Brain microvascular endothelial cell (primary cell): ENCODE data around the gene BRD3.

ENCODE experiments used
- DNase-seq: peaks from one replicate; pipeline ENCODE4 v3.0.0-alpha.2; 2020
- H3K27ac ChIP-seq: fragments of 250-450 bp; sonication (Bioruptor Pico); 2 replicates; pipeline ENCODE4 v1.5.1; 2020; ENCODE audit warnings: mild to moderate bottlenecking, moderate library complexity
- H3K27me3 ChIP-seq: fragments of 250-450 bp; sonication (Bioruptor Pico); replicated peaks from 2 replicates; pipeline ENCODE4 v1.5.1; 2020; ENCODE audit warnings: mild to moderate bottlenecking
- H3K36me3 ChIP-seq: fragments of 250-450 bp; sonication (Bioruptor Pico); replicated peaks from 2 replicates; pipeline ENCODE4 v1.5.1; 2020; ENCODE audit warnings: mild to moderate bottlenecking
- H3K4me3 ChIP-seq: 2 replicates; pipeline ENCODE4 v1.5.1; 2011; ENCODE audit warnings: low read depth, mild to moderate bottlenecking, control low read depth, low read length, moderate library complexity
- in situ Hi-C: cut with HindIII; loops from 2 replicates; pipeline ENCODE4 v1.10.0; 2017; ENCODE audit warnings: low sequenced_read_pairs, low pct_ligation_motif_present
- TF ChIP-seq, protein P1 (sequence below): IDR thresholded peaks from 2 replicates; pipeline ENCODE4 v1.5.1; 2011; ENCODE audit warnings: low read depth, mild to moderate bottlenecking, moderate library complexity, low read length, control low read depth, inconsistent platforms; ENCODE audit errors: missing control alignments

BRD3 gene

DNA sequence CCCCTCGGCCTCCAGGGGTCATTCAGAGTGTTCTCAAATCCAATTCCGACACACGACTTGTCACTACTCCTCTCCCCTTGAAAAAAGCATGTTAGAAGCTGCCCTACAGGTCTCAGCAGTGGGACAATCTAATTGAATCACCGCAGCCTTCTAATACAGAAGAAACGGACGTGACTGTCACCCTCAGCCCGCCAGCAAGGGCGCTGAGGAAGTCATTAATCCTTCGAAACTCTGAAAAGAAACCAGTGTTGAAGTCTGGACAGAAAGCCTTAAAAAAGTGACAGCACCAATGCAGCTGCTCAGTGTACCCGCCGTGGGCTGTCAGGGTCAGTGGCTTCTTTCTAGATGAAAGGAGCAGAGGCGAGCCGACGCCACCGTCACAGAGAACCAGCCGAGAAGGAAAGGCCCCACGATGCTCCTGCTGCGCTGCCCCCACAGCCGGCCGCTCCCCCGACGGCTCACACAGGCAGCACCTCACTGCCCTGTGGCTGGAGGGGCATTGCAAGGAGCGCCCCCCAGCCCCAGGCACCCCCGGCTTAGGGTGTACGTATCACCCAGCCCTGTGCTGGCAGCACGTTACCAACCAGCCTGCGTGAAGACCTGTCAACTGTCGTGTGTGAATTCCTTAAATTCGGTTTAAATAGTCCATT, 36.9 kb downstream of the BRD3 start:
- no peak overlapping the region for H3K27ac ChIP-seq
- DNase-seq: no peak
- no peak overlapping the region for H3K4me3 ChIP-seq
- in situ Hi-C loops: no loop called here
- peaks cover 44% of the 10 kb centered on the region for H3K36me3 ChIP-seq
- H3K27me3 ChIP-seq: no peaks in the 10 kb centered on the region
- TF ChIP-seq, protein P1, sequence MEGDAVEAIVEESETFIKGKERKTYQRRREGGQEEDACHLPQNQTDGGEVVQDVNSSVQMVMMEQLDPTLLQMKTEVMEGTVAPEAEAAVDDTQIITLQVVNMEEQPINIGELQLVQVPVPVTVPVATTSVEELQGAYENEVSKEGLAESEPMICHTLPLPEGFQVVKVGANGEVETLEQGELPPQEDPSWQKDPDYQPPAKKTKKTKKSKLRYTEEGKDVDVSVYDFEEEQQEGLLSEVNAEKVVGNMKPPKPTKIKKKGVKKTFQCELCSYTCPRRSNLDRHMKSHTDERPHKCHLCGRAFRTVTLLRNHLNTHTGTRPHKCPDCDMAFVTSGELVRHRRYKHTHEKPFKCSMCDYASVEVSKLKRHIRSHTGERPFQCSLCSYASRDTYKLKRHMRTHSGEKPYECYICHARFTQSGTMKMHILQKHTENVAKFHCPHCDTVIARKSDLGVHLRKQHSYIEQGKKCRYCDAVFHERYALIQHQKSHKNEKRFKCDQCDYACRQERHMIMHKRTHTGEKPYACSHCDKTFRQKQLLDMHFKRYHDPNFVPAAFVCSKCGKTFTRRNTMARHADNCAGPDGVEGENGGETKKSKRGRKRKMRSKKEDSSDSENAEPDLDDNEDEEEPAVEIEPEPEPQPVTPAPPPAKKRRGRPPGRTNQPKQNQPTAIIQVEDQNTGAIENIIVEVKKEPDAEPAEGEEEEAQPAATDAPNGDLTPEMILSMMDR: no peak

DNA sequence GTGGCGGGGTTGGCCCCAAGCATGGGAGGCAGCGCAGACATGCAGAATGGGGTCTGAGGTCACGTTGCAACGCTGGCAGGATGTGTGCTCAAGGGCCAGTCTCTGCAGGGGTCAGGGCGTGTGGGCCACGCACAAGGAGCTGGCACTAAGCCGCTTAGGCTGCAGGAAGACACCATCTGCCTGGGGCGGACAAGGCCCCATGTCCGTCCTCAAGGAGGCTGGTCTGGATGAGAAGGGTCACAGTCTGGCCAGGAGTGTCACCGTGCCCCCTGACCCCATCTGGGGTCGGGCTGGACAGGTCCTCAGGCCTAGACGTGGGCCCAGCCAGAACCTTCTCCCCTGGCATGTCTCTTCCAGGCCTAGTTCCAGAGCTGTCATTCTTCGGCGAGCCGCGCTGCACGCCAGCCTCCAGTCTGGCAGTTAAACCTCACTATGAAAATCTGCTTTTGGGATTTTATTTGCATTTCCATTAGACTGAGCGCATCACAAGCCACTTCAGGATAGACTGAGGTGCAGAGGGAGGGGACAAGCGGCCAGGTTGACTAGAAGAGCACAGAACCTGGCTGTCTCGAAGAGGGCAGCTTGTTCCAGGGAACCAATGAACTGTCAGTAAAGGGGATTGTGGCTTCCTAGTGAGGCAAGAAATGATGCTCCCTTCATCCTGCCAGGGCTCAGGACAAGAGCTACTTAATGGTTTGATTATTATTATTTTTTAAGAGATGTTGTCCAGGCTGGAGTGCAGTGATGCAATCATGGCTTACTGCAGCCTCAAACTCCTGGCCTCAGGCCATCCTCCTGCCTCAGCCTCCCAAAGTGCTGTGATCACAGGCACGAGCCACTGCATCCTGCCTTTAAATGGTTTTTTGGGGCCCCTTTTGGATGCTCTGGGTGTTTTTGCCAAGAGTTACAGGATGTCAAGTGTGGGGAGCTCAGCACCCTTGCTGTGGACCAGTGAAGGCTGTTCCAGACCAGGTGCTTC, 38.3 kb downstream of the BRD3 start:
- Histone ChIP-seq H3K27ac (no peak overlapping the region), H3K27me3 (no peaks in the 10 kb centered on the region), H3K36me3 (peaks cover 33% of the 10 kb centered on the region), H3K4me3 (no peak overlapping the region)
- in situ Hi-C loops: no loop called here
- TF ChIP-seq, protein P1: no peak
- no peak for DNase-seq

DNA sequence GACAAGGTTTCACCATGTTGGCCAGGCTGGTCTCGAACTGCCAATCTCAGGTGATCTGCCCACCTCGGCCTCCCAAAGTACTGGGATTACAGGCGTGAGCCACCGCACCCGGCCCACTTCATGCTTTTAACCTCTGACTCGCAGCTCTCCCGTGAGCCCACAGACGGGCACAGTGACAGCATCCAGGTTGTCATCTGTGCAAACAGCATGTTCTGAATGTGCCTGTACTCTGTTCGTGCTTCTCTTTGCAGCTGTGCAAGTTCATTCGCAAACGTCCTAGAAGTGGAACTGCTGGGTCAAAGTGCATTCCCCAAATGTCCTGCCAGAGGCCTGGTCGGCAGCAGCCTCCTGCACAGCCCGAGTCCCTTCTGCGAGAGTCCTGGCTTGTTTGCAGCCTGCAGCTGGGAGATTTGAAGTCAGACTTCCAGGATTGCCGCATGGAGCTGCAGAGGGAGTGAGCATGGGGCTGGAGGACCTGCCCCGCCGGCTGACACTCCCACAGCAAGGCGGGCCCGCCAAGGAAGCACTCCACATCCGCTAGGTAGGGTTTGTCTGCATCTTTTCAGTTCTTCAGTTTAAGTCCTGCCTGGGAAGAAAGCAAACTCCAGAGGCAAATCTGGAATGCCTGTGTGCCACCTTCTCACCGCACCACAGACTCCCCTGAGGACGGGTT, 39.1 kb downstream of the BRD3 start:
- in situ Hi-C loops: no loop called here
- H3K27me3 ChIP-seq: no peaks in the 10 kb centered on the region
- TF ChIP-seq, protein P1: no peak
- H3K4me3 ChIP-seq: no peak overlapping the region
- peaks cover 27% of the 10 kb centered on the region for H3K36me3 ChIP-seq
- DNase-seq: no peak
- no peak overlapping the region for H3K27ac ChIP-seq

DNA sequence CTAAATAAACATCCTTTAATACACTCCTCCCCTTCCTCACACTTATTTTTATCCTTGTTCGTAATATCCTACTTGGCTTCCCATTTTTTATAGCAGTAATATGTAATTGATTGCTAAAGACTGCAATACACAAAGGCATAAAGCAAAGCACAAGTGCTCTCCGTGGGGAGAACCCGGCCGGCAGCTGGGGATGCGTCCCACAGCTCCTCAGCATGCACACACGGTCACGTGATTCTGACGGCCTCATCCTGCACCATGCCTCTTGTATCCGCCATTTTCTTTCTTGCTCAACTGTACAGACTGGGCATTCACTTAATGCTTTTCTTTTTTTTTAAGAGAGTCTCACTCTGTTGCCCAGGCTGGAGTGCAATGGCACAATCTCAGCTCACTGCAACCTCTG, 39.8 kb downstream of the BRD3 start:
- TF ChIP-seq, protein P1: no peak
- no peak overlapping the region for H3K27ac ChIP-seq
- in situ Hi-C loops: no loop called here
- no peak overlapping the region for H3K4me3 ChIP-seq
- H3K27me3 ChIP-seq: no peaks in the 10 kb centered on the region
- peaks cover 20% of the 10 kb centered on the region for H3K36me3 ChIP-seq
- no peak for DNase-seq

DNA sequence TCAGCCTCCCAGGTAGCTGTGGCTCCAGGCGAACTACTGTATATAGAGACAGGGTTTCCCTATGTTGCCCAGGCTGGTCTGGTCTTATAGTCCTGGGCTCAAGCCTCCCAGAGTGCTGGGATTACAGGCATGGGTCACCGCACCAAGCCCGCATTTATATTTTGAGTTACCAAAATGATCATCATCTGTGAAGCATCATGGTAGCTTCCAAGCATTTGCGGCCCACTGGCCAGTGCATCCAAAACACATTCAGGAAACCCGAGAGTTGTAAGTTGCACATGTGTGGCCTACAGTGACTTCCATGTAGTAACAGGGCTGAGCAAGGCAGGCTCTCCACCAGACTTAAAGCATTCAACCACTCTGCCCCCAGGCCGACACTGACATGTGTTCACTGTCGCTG, 40.3 kb downstream of the BRD3 start:
- Histone ChIP-seq H3K36me3 (peaks cover 17% of the 10 kb centered on the region), H3K27ac (no peak overlapping the region), H3K4me3 (no peak overlapping the region), H3K27me3 (no peaks in the 10 kb centered on the region)
- TF ChIP-seq, protein P1: no peak
- DNase-seq: no peak
- in situ Hi-C loops: no loop called here
